Measurements from ENCODE around the gene SP8. TPM values are rescaled to one million over a fixed set of nuclear protein-coding genes. Genes with fewer than 3 reads are reported as not detected.

SP8 gene
- not detected in 2 replicates for total RNA-seq

DNA sequence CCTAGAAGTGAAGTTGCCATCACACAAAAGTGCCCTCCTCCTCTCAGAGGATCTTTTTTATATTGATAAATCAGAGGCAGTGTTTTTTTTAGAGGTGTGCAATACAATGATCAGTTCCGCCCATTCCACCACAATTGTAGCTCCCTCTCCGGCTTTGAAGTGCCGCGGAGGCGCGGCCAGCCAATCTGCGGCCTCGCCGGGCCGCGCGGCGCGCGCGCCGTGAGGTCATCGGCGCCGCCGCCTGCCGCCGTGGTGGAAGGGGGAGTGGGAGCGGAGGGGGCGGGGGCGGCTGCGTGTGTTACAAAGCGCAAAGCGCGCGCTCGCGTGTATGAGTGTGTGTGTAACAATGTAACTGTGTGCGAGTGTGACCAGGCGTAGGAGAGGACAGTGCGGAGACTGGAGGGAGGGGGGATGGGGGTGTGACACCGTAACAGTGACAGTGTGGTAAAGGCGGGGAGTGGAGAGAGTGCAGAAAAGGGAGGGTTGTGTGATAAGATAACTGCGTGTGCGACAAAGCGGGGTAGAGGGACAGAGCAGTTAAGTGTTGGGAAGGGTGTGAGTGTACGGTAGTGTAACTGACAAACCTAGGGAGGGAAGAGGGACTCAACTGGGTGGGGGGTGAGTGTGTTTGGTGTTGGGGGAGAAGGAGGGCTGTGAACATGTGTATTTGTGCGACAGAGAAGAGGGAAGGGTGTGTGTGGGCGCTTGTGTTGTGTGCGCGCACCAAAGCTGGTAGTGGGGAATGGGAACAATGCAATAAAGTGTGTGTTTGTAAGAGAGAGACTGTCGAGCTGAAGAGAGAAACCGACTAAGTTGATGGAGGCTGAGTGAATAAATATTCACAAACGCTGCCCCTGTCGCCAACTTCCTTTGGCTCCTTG is at the start of gene SP8:
SP8 (minus strand) TSS at position 108 of the 881 bp plus-strand sequence; CDS start at position 20, 88 bp downstream.

Other genes with a start within 250 kb of the SP8 start
- gene ABCB5, start 171.2 kb downstream of the SP8 start, total RNA-seq = not detected in 2 replicates

Measured in smooth muscle cell of the umbilical artery (primary cell).